BE2C (cell line): ENCODE results near the gene SORL1.
"Not testable (repeated sequence)": the region's sequence is repeated elsewhere in the genome, so short reads cannot be mapped to it uniquely, and the experiment has no call there.

ENCODE experiments used
- DNase-seq: peaks from one replicate; pipeline ENCODE4 v3.0.0-alpha.2; 2020
- H3K27me3 ChIP-seq: fragments of 250-450 bp; sonication (Bioruptor Pico); 2 replicates; pipeline ENCODE4 v1.5.1; 2020; ENCODE audit warnings: mild to moderate bottlenecking
- H3K36me3 ChIP-seq: fragments of 250-450 bp; sonication (Bioruptor Pico); 2 replicates; pipeline ENCODE4 v1.5.1; 2020; ENCODE audit warnings: mild to moderate bottlenecking
- H3K4me1 ChIP-seq: fragments of 250-450 bp; sonication (Bioruptor Pico); 2 replicates; pipeline ENCODE4 v1.5.1; 2020
- H3K4me3 ChIP-seq: 2 replicates; pipeline ENCODE4 v1.5.1; 2011; ENCODE audit warnings: low read depth, low read length
- H3K9me3 ChIP-seq: fragments of 250-450 bp; sonication (Bioruptor Pico); 2 replicates; pipeline ENCODE4 v1.5.1; 2020
- TF ChIP-seq, protein P1 (sequence below): IDR thresholded peaks from 2 replicates; pipeline ENCODE4 v1.5.1; 2012; ENCODE audit warnings: mild to moderate bottlenecking, low read depth, low read length

The SORL1 gene

DNA sequence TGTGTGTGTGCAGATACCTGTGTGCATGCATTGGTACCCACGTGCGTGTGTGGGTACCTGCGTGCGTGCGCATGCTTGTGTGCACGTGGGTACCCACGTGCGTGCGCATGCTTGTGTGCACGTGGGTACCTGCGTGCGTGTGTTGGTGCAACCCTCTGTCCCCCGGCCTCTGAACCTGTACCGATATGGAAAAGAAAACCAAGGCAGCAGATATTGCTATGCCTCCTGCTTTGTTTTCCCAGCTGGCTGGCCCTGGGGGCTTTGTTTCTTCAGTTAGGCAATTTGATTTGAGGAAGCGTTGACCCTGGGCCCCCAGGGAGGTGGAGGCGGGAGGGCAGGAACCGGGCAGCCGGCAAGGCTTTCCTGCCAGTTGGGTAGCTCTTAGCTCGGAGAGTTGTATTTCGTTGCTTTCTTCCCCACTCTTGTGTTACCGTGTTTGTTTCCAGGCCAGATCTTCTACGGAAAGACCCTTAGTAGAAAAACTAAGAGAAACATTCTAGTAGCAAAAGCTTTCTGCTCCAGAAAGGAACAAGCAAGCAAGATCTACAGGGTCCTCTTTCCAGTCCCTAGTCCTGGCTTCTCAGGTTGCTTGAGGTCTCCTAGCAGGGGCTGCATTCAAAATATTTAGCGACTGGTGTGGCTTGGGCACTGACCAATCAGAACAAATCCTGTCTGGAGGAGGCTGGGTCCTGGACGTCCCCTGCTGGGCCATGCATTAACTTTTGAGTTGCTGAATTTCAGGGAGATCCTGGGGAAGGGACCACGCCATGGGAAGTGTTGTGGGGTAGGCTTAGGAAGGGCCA lies 27.0 kb downstream of the SORL1 start:
- Histone ChIP-seq H3K4me1 (no peaks in the 10 kb centered on the region), H3K9me3 (no peaks in the 10 kb centered on the region), H3K36me3 (no peaks in the 10 kb centered on the region), H3K27me3 (no peaks in the 10 kb centered on the region), H3K4me3 (no peak overlapping the region)
- TF ChIP-seq, protein P1, sequence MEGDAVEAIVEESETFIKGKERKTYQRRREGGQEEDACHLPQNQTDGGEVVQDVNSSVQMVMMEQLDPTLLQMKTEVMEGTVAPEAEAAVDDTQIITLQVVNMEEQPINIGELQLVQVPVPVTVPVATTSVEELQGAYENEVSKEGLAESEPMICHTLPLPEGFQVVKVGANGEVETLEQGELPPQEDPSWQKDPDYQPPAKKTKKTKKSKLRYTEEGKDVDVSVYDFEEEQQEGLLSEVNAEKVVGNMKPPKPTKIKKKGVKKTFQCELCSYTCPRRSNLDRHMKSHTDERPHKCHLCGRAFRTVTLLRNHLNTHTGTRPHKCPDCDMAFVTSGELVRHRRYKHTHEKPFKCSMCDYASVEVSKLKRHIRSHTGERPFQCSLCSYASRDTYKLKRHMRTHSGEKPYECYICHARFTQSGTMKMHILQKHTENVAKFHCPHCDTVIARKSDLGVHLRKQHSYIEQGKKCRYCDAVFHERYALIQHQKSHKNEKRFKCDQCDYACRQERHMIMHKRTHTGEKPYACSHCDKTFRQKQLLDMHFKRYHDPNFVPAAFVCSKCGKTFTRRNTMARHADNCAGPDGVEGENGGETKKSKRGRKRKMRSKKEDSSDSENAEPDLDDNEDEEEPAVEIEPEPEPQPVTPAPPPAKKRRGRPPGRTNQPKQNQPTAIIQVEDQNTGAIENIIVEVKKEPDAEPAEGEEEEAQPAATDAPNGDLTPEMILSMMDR, result no peak
- no peak for DNase-seq

GRCh38 chr11:121479698-121480238 lies 27.7 kb downstream of the SORL1 start:
- H3K4me3 ChIP-seq, result no peak overlapping the region
- H3K9me3 ChIP-seq, result no peaks in the 10 kb centered on the region
- H3K36me3 ChIP-seq, result peaks cover 1% of the 10 kb centered on the region; the same call in 1 of the 2 replicates
- no peaks in the 10 kb centered on the region for H3K27me3 ChIP-seq
- H3K4me1 ChIP-seq, result no peaks in the 10 kb centered on the region
- TF ChIP-seq, protein P1, result no peak
- DNase-seq, result no peak

DNA sequence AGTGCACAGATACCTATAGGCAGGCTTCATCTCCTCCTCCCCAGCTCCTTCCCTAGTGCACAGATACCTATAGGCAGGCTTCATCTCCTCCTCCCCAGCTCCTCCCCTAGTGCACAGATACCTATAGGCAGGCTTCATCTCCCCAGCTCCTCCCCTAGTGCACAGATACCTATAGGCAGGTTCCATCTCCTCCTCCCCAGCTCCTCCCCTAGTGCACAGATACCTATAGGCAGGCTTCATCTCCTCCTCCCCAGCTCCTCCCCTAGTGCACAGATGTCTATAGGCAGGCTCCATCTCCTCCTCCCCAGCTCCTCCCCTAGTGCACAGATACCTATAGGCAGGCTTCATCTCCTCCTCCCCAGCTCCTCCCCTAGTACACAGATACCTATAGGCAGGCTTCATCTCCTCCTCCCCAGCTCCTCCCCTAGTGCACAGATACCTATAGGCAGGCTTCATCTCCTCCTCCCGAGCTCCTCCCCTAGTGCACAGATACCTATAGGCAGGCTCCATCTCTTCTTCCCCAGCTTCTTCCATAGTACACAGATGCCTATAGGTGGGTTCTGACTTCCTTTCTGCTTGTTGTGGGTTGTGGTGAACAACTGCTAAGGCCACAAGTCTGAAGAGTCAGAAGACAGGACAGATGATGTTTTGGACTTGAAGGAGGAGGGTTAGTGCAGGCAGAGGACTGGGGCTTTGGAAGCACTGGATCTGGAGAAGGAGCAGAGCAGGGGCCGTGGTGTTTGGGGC lies 29.5 kb downstream of the SORL1 start:
- not testable (repeated sequence) for H3K9me3 ChIP-seq, H3K27me3 ChIP-seq, H3K4me1 ChIP-seq, H3K36me3 ChIP-seq, H3K4me3 ChIP-seq, DNase-seq

DNA sequence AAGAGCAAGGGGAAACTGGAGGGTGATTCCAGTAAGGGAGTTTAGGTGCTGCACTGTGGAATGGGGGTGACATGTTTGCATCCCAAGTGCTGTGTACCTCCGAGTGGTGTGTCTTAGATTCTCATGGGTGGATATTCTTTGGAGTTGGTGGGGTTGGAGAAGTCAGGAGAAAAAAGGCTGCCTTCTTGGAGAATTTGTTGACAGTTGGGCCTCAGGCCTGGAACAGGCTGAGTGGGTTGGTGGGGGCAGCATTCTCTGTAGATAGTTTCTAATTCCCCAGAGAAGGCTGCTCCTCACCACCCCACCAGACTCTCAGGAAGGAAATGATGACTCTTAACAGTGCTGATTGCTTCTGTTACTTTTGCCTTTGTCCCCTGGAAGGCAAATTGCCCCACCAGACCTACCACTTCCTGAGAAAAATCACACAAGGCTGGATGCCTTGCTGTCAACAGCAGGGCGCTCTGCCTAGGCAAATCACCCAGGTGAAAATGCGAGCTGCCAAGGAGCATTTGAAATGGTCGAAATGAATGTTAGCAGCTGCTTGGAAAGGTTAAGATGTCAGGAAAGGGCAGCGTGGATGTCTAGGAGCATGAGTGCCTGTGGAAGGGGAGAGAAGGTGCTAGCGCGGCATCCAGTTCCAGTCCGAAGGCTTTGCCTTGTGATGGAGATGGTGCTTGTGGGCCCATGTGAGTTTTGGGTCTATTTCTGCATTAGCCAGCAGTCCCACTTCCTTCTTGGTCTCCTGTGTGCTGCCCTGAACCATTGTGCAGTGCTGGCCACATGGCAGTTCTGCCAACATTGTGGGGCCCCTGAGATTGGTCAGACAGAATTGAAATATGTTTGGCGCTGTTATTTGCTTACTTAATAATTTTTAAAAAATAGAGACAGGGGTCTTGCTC lies 30.4 kb downstream of the SORL1 start:
- Histone ChIP-seq H3K36me3 (peaks cover 6% of the 10 kb centered on the region; the same call in 1 of the 2 replicates), H3K4me3 (no peak overlapping the region), H3K4me1 (peaks cover 8% of the 10 kb centered on the region; the same call in 1 of the 2 replicates), H3K9me3 (no peaks in the 10 kb centered on the region; the same call in 1 of the 2 replicates), H3K27me3 (no peaks in the 10 kb centered on the region)
- no peak for DNase-seq
- TF ChIP-seq, protein P1, result no peak

DNA sequence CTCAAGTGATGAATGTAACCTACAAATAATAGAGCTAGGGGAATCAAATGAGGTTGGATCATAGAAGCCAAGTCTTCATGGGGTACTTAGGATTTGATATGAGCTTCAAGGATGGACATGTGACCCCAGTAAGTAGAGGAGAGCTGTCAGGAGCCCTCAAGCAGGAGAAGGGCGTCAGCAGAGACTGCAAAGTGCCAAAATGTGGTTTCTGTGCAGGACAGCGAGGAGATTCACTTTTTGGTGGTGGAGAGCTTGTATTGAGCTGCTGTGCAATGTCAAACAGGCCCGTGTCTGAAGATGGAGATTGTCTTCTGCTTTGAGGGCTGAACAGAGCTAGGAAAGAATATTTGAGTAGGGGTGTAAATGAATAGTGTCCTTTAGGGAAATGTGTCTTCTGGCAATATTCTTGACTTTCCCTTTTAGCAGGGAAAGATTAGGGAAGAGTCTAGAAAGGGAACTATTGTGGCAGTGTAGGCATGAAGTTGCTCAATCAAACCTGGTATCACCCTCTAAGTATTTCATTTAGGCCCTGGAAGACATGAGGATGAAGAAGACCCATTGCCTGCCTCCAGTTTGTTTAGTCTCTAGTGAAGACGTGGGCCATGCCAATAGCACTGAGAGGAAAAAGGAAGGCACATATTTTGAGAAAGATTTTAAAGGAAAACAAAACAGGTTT lies 31.8 kb downstream of the SORL1 start:
- no peak for DNase-seq
- TF ChIP-seq, protein P1, result no peak
- no peaks in the 10 kb centered on the region; the same call in 1 of the 2 replicates for H3K9me3 ChIP-seq
- peaks cover 6% of the 10 kb centered on the region; the same call in 1 of the 2 replicates for H3K36me3 ChIP-seq
- no peak overlapping the region for H3K4me3 ChIP-seq
- no peaks in the 10 kb centered on the region for H3K27me3 ChIP-seq
- peaks cover 10% of the 10 kb centered on the region; the same call in 1 of the 2 replicates for H3K4me1 ChIP-seq
